OCI-LY1 (cell line): ENCODE measurements around the gene NLRP5.
"Not testable (repeated sequence)": the region's sequence is repeated elsewhere in the genome, so short reads cannot be mapped to it uniquely, and the experiment has no call there.

Experiments used
- H2AFZ ChIP-seq: fragments of 200-600 bp; sonication (generic), shearing (Covaris generic); 2 replicates; pipeline ENCODE4 v1.6.0; 2014; ENCODE audit warnings: antibody characterized with exemption, mild to moderate bottlenecking, low read length
- H3F3A ChIP-seq: fragments of 200-600 bp; sonication (generic), shearing (Covaris generic); 2 replicates; pipeline ENCODE4 v1.6.0; 2014; ENCODE audit warnings: mild to moderate bottlenecking, antibody characterized with exemption, low read length, moderate library complexity; ENCODE audit not compliant: insufficient read depth
- H3K27ac ChIP-seq: fragments of 200-600 bp; sonication (generic); 2 replicates; pipeline ENCODE4 v1.5.1; 2014; ENCODE audit warnings: low read length, mixed run types, mild to moderate bottlenecking, low read depth; ENCODE audit not compliant: poor library complexity, severe bottlenecking
- H3K27me3 ChIP-seq: fragments of 200-600 bp; sonication (generic); 2 replicates; pipeline ENCODE4 v1.6.0; 2014; ENCODE audit warnings: antibody characterized with exemption, mild to moderate bottlenecking, low read length, moderate library complexity; ENCODE audit not compliant: insufficient read depth
- H3K36me3 ChIP-seq: fragments of 200-600 bp; sonication (generic); 2 replicates; pipeline ENCODE4 v1.6.1; 2014; ENCODE audit warnings: mild to moderate bottlenecking, antibody characterized with exemption, low read length, moderate library complexity, mixed read lengths; ENCODE audit not compliant: insufficient read depth
- H3K4me1 ChIP-seq: fragments of 200-600 bp; sonication (generic); 2 replicates; pipeline ENCODE4 v1.5.1; 2014; ENCODE audit warnings: mild to moderate bottlenecking, low read length, moderate library complexity; ENCODE audit not compliant: insufficient read depth, severe bottlenecking
- H3K4me2 ChIP-seq: fragments of 200-600 bp; sonication (generic), shearing (Covaris generic); 2 replicates; pipeline ENCODE4 v1.6.1; 2014; ENCODE audit warnings: low read length
- H3K4me3 ChIP-seq: fragments of 200-600 bp; sonication (generic); 2 replicates; pipeline ENCODE4 v1.5.1; 2014; ENCODE audit warnings: low read length, low read depth, mild to moderate bottlenecking, mixed read lengths; ENCODE audit not compliant: poor library complexity, severe bottlenecking
- H3K79me2 ChIP-seq: fragments of 200-600 bp; shearing (Covaris generic); 2 replicates; pipeline ENCODE4 v1.6.1; 2016; ENCODE audit warnings: mixed run types, low read length, mixed read lengths; ENCODE audit not compliant: insufficient read depth
- H3K9ac ChIP-seq: fragments of 200-600 bp; sonication (generic), shearing (Covaris generic); 2 replicates; pipeline ENCODE4 v1.6.1; 2014; ENCODE audit warnings: mild to moderate bottlenecking, low read length, mixed read lengths
- H3K9me2 ChIP-seq: fragments of 200-600 bp; sonication (generic), shearing (Covaris generic); 2 replicates; pipeline ENCODE4 v1.6.1; 2014; ENCODE audit warnings: low read depth, mild to moderate bottlenecking, low read length, mixed read lengths
- H3K9me3 ChIP-seq: fragments of 200-600 bp; shearing (Covaris generic); 2 replicates; pipeline ENCODE4 v1.6.1; 2014; ENCODE audit warnings: low read length, mixed read lengths
- H4K20me1 ChIP-seq: fragments of 200-600 bp; sonication (generic), shearing (Covaris generic); 2 replicates; pipeline ENCODE4 v1.6.0; 2016; ENCODE audit warnings: mild to moderate bottlenecking, low read length; ENCODE audit not compliant: insufficient read depth
- EZH2 ChIP-seq: fragments of 200-600 bp; sonication (generic), shearing (Covaris generic); IDR thresholded peaks from 2 replicates; pipeline ENCODE4 v1.8.0; 2017; ENCODE audit warnings: borderline replicate concordance, mixed run types, mild to moderate bottlenecking, antibody characterized with exemption, low read length, moderate library complexity, mixed read lengths
- TF ChIP-seq, protein P1 (sequence below): fragments of 200-600 bp; sonication (generic), shearing (Covaris generic); IDR thresholded peaks from 2 replicates; pipeline ENCODE4 v1.5.1; 2017; ENCODE audit warnings: mild to moderate bottlenecking, antibody characterized with exemption, low read length, moderate library complexity, mixed read lengths

The NLRP5 gene

DNA sequence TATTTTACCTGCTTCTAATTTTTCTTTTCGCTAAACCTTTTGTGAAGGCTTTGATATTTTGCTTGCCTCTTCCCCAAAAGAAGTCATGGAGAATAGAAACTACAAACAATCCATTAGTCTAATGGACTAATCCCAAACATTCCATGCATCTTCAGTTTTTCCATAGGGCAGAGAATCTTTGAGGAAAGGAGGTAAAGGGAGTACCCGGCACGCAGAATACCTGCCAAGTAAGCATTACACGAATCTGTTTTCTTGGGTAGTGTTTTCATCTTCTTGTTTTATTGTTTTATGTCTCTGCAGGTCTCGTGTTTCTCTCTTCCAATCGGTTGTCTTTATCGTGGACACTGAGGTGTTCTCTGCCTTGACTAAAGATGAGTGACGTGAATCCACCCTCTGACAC, 39.0 kb upstream of the NLRP5 start, which contains the start of gene NLRP8:
Gene NLRP8, plus strand, starts transcription at position 301 of the 400 bp plus-strand sequence.
- Histone ChIP-seq H3K9ac (no peak within 1 kb of the TSS), H2AFZ (no peak within 1 kb of the TSS), H3K9me2 (no peaks in the 10 kb centered on the region), H3K27me3 (no peaks in the 10 kb centered on the region), H3K9me3 (no peaks in the 10 kb centered on the region), H3F3A (no peaks in the 10 kb centered on the region), H3K79me2 (no peaks in the 10 kb centered on the region), H4K20me1 (no peaks in the 10 kb centered on the region), H3K36me3 (no peaks in the 10 kb centered on the region), H3K27ac (no peak within 1 kb of the TSS), H3K4me3 (no peak within 1 kb of the TSS), H3K4me1 (no peaks in the 10 kb centered on the region), H3K4me2 (no peak within 1 kb of the TSS)
- TF ChIP-seq, protein P1, sequence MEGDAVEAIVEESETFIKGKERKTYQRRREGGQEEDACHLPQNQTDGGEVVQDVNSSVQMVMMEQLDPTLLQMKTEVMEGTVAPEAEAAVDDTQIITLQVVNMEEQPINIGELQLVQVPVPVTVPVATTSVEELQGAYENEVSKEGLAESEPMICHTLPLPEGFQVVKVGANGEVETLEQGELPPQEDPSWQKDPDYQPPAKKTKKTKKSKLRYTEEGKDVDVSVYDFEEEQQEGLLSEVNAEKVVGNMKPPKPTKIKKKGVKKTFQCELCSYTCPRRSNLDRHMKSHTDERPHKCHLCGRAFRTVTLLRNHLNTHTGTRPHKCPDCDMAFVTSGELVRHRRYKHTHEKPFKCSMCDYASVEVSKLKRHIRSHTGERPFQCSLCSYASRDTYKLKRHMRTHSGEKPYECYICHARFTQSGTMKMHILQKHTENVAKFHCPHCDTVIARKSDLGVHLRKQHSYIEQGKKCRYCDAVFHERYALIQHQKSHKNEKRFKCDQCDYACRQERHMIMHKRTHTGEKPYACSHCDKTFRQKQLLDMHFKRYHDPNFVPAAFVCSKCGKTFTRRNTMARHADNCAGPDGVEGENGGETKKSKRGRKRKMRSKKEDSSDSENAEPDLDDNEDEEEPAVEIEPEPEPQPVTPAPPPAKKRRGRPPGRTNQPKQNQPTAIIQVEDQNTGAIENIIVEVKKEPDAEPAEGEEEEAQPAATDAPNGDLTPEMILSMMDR: no peak
- TF ChIP-seq EZH2: no peak

DNA sequence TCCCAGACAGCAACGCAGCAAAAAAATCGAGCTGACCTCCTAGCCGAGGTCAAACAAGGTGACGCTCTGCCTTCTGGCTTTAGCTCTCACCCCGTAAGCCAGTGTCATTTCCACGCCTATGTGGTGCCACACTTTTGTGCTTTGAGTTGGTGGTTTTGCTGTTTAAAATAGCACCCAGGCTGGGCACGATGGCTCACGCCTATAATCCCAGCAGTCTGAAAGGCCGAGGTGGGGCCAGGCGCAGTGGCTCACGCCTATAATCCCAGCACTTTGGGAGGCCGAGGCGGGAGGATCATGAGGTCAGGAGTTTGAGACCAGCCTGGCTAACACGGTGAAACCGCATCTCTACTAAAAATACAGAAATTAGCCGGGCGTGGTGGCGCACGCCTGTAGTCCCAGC, 36.0 kb upstream of the NLRP5 start:
- H3K9me3 ChIP-seq, H3K27ac ChIP-seq, H3K9me2 ChIP-seq, H3K9ac ChIP-seq, H4K20me1 ChIP-seq, H3K4me3 ChIP-seq, H3K4me2 ChIP-seq, H3K79me2 ChIP-seq, H3K27me3 ChIP-seq, H3K36me3 ChIP-seq, H3K4me1 ChIP-seq, H2AFZ ChIP-seq, H3F3A ChIP-seq: not testable (repeated sequence)

DNA sequence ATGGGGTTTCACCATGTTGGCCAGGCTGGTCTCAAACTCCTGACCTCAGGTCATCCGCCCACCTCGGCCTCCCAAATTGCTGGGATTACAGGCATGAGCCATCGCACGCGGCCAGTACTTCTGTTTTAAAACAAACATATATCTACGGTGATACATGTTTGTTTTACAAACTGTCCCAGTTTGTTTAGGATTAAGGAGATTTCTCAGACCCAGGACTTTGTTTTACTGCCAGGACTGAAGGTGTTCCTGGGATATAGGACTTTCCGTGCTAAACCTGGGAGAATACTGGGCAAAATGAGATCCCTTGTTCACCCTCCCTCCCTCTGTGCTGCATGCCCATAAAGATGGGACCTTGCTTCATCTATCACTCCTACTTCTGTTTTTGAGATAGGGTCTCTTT, 30.1 kb upstream of the NLRP5 start:
- Histone ChIP-seq H3F3A (no peaks in the 10 kb centered on the region), H3K4me2 (no peak overlapping the region), H2AFZ (no peak overlapping the region), H3K4me1 (no peaks in the 10 kb centered on the region), H3K9ac (no peak overlapping the region), H4K20me1 (no peaks in the 10 kb centered on the region), H3K27ac (no peak overlapping the region), H3K9me2 (no peaks in the 10 kb centered on the region), H3K4me3 (no peak overlapping the region), H3K9me3 (no peaks in the 10 kb centered on the region), H3K36me3 (no peaks in the 10 kb centered on the region), H3K79me2 (no peaks in the 10 kb centered on the region), H3K27me3 (0 out of 2 replicates have a peak, but pooled peaks cover 4% of the 10 kb centered on the region)
- TF ChIP-seq, protein P1: no peak

DNA sequence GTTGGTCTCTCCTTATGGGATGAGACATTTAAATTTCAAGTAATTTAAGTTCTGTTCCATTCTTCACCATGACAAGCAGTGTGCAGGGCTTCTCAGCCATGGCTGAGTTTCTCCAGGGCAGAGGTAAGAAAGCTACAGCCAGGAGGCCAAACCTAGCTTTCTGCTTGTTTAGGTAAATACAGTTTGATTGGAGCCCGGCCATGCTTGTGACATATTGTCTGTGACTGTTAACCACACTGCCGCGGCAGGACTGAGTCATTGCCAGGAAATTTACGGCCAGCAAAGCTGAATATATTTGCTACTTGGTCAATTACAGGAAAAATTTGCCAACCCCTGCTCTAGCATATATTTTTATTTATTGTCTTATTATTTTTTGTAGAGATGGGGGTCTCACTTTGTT, 28.2 kb upstream of the NLRP5 start:
- no peaks in the 10 kb centered on the region for H3K36me3 ChIP-seq
- H3K4me2 ChIP-seq: no peak overlapping the region
- H3K79me2 ChIP-seq: no peaks in the 10 kb centered on the region
- no peaks in the 10 kb centered on the region for H3F3A ChIP-seq
- 0 out of 2 replicates have a peak, but pooled peaks cover 4% of the 10 kb centered on the region for H3K27me3 ChIP-seq
- TF ChIP-seq, protein P1: no peak
- TF ChIP-seq EZH2: no peak
- no peaks in the 10 kb centered on the region for H3K9me3 ChIP-seq
- H3K27ac ChIP-seq: no peak overlapping the region
- H3K9me2 ChIP-seq: no peaks in the 10 kb centered on the region
- no peak overlapping the region for H3K9ac ChIP-seq
- no peaks in the 10 kb centered on the region for H4K20me1 ChIP-seq
- no peak overlapping the region for H2AFZ ChIP-seq
- no peak overlapping the region for H3K4me3 ChIP-seq
- no peaks in the 10 kb centered on the region for H3K4me1 ChIP-seq
